Endothelial cell (in vitro differentiated cells): Measurements from ENCODE around the gene UGT1A8. TPM values are rescaled to one million over a fixed set of nuclear protein-coding genes. Genes with fewer than 3 reads are reported as not detected.
"Not testable (repeated sequence)": the region's sequence is repeated elsewhere in the genome, so short reads cannot be mapped to it uniquely, and the experiment has no call there.

Experiments
- DNase-seq: peaks from one replicate; pipeline ENCODE4 v3.0.0; 2021; ENCODE audit warnings: low spot score
- H3K27ac Mint-ChIP-seq: one replicate; pipeline ENCODE4 v1.8.0; 2021; ENCODE audit warnings: mixed read lengths, inconsistent platforms; ENCODE audit not compliant: unreplicated experiment
- H3K27me3 Mint-ChIP-seq: one replicate; pipeline ENCODE4 v1.8.0; 2021; ENCODE audit warnings: mild to moderate bottlenecking, moderate library complexity, mixed read lengths, inconsistent platforms; ENCODE audit not compliant: unreplicated experiment
- H3K36me3 Mint-ChIP-seq: one replicate; pipeline ENCODE4 v1.8.0; 2021; ENCODE audit warnings: mild to moderate bottlenecking, low read depth, mixed read lengths, inconsistent platforms; ENCODE audit not compliant: unreplicated experiment
- H3K4me1 Mint-ChIP-seq: one replicate; pipeline ENCODE4 v1.8.0; 2021; ENCODE audit warnings: mild to moderate bottlenecking, mixed read lengths, inconsistent platforms; ENCODE audit not compliant: unreplicated experiment
- H3K4me3 Mint-ChIP-seq: one replicate; pipeline ENCODE4 v1.8.0; 2021; ENCODE audit warnings: mild to moderate bottlenecking, mixed read lengths, inconsistent platforms; ENCODE audit not compliant: unreplicated experiment
- H3K9me3 Mint-ChIP-seq: one replicate; pipeline ENCODE4 v1.8.0; 2021; ENCODE audit warnings: mixed read lengths, inconsistent platforms; ENCODE audit not compliant: unreplicated experiment
- total RNA-seq: library from RNA; stranded (reverse); fragmentation: NEBNext Ultra II Directional; extraction: Animal tissue kit (Norgen Biotek cat#: 25700); gene quantifications from one replicate; pipeline ENCODE4 v1.2.1, GENCODE V29; 2021; ENCODE audit not compliant: unreplicated experiment
- TF ChIP-seq, protein P1 (sequence below): fragments of 200-600 bp; sonication (generic); IDR thresholded peaks from one replicate; pipeline ENCODE4 v1.5.0; 2021; ENCODE audit warnings: antibody characterized with exemption; ENCODE audit not compliant: unreplicated experiment

UGT1A8 gene
- total RNA-seq, 1 donor from 2014 or later = not detected

DNA sequence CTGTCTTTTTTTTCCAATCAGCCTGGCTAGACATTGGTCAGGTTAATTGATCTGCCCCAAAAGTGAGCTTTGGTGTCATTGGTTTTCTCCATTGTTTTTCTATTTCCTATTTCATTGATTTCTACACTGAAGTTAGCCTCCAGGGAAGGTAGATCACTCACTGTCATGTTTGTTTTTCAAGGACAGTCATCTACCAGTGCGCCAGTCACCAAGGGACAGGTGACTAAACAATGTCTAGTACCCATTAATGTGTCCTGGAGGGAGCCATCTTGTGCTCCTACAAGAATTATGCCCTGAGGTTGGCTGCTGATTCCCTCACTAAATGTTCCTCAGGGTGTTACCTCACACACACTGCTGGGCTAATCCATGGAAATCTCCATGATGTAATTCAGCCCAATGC, 33.2 kb upstream of the UGT1A8 start:
- Mint-ChIP-seq H3K4me1 (no peaks in the 10 kb centered on the region), H3K9me3 (no peaks in the 10 kb centered on the region), H3K4me3 (no peak overlapping the region), H3K27me3 (no peaks in the 10 kb centered on the region), H3K27ac (no peak overlapping the region), H3K36me3 (no peaks in the 10 kb centered on the region)
- TF ChIP-seq, protein P1, sequence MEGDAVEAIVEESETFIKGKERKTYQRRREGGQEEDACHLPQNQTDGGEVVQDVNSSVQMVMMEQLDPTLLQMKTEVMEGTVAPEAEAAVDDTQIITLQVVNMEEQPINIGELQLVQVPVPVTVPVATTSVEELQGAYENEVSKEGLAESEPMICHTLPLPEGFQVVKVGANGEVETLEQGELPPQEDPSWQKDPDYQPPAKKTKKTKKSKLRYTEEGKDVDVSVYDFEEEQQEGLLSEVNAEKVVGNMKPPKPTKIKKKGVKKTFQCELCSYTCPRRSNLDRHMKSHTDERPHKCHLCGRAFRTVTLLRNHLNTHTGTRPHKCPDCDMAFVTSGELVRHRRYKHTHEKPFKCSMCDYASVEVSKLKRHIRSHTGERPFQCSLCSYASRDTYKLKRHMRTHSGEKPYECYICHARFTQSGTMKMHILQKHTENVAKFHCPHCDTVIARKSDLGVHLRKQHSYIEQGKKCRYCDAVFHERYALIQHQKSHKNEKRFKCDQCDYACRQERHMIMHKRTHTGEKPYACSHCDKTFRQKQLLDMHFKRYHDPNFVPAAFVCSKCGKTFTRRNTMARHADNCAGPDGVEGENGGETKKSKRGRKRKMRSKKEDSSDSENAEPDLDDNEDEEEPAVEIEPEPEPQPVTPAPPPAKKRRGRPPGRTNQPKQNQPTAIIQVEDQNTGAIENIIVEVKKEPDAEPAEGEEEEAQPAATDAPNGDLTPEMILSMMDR = no peak
- DNase-seq = no peak

DNA sequence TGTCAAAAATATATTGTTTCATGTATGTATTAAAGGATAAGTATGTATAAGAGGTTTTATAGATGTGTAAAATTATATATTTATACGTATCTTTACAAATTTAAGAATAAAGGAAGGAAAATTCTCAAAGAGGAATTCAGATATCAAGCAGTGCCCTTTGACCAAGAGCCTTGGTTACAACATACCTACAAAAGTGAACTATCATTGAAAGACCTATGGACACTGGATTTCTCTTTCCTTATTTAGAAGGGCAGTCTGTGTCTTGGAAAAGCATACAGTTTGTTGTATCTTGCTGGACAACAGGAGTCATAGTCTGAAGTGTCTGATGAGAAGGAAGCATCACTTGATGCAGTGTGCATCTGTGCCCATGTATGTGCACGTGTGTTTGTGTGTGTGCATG, 29.0 kb upstream of the UGT1A8 start:
- no peak overlapping the region for H3K4me3 Mint-ChIP-seq
- no peaks in the 10 kb centered on the region for H3K4me1 Mint-ChIP-seq
- no peaks in the 10 kb centered on the region for H3K9me3 Mint-ChIP-seq
- H3K36me3 Mint-ChIP-seq = no peaks in the 10 kb centered on the region
- no peak for DNase-seq
- H3K27me3 Mint-ChIP-seq = no peaks in the 10 kb centered on the region
- TF ChIP-seq, protein P1 = no peak
- no peak overlapping the region for H3K27ac Mint-ChIP-seq

DNA sequence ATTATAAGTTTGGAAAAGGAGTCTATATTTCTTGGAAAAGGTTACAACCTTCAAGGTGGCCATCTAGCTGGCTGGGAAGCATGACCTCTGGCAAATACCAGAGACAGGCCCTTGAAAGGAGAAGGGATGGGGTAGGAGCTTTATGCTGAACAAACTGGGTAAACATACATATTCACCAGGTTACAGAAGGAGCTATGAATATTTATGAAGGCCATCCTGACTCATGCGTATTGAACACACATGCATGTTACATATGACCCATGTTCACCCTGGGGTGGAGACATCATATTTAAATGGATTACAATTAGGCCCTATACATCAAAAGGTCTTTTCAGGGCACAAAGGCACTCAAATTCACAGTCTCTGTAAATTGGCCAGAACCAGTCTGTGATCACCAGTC, 24.7 kb upstream of the UGT1A8 start:
- not testable (repeated sequence) for DNase-seq, H3K36me3 Mint-ChIP-seq, H3K27me3 Mint-ChIP-seq, H3K27ac Mint-ChIP-seq, H3K4me3 Mint-ChIP-seq, H3K9me3 Mint-ChIP-seq, H3K4me1 Mint-ChIP-seq

DNA sequence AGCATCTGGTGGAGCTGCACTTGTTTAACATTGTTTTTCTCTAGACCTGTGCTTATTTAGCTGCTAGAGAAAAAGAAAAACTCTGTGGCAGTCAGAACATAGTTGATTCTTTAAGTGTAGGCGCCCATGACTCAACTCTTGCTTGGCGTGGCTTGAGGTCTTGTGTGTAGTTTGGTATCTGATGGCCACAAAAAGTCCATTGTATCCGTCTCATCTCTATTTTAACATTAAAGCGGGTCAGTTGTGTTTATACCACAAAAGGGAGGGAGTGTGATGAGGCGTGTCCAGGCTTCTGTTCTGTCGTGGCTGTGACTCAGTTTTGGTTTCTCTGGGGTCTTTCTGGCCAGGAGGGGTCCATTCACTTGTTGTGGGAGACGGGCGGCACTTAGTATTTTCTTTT, 24.2 kb upstream of the UGT1A8 start:
- peaks cover 1% of the 10 kb centered on the region for H3K27me3 Mint-ChIP-seq
- H3K36me3 Mint-ChIP-seq = no peaks in the 10 kb centered on the region
- H3K4me1 Mint-ChIP-seq = no peaks in the 10 kb centered on the region
- no peak for DNase-seq
- TF ChIP-seq, protein P1 = no peak
- H3K9me3 Mint-ChIP-seq = no peaks in the 10 kb centered on the region
- H3K27ac Mint-ChIP-seq = no peak overlapping the region
- no peak overlapping the region for H3K4me3 Mint-ChIP-seq

DNA sequence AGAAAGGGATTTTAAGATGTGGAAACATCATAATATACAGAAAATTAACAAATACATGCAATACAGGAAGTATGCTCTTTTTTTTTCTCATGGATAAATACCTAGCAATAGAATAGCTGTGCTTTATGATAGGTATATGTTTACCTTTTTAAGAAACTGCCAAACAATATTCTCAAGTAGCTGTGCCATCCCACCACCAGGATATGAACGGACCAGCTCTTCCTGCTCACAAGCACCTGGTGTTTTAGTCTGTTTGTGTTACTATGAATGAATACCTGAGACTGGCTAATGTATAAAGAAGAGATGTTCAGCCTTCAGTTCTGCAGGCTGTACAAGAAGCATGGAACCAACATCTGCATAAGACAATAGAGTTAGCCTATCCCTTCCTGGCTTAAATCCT, 19.9 kb upstream of the UGT1A8 start:
- TF ChIP-seq, protein P1 = no peak
- no peaks in the 10 kb centered on the region for H3K36me3 Mint-ChIP-seq
- no peak overlapping the region for H3K27ac Mint-ChIP-seq
- no peaks in the 10 kb centered on the region for H3K9me3 Mint-ChIP-seq
- H3K4me1 Mint-ChIP-seq = no peaks in the 10 kb centered on the region
- no peak for DNase-seq
- H3K27me3 Mint-ChIP-seq = peaks cover 1% of the 10 kb centered on the region
- H3K4me3 Mint-ChIP-seq = no peak overlapping the region

DNA sequence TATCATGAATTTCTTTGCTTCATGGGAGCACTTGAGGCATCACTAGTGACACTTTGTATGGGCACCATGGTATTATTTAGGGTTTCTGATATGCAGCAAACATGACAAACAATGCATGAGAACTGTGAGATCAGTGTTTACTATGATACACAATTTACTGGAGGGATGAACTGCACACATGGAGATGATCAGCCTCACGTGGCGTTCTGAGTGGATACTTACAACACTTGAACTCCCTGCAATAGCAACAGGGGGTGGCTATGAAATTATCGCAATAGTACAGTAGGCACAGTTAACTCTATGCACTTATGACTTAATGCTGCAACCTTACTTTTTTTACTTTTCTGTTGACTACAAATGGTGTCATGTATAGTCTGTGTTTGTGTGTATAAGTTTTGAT, 18.5 kb upstream of the UGT1A8 start:
- Mint-ChIP-seq H3K4me1 (no peaks in the 10 kb centered on the region), H3K4me3 (no peak overlapping the region), H3K27me3 (peaks cover 1% of the 10 kb centered on the region), H3K27ac (no peak overlapping the region), H3K36me3 (no peaks in the 10 kb centered on the region), H3K9me3 (no peaks in the 10 kb centered on the region)
- TF ChIP-seq, protein P1 = no peak
- DNase-seq = no peak
